Measurements from ENCODE around the gene EFHC1.

GRCh38 chr6:52374247-52374646, 45.9 kb upstream of the EFHC1 start:
- TF ChIP-seq, protein P1, sequence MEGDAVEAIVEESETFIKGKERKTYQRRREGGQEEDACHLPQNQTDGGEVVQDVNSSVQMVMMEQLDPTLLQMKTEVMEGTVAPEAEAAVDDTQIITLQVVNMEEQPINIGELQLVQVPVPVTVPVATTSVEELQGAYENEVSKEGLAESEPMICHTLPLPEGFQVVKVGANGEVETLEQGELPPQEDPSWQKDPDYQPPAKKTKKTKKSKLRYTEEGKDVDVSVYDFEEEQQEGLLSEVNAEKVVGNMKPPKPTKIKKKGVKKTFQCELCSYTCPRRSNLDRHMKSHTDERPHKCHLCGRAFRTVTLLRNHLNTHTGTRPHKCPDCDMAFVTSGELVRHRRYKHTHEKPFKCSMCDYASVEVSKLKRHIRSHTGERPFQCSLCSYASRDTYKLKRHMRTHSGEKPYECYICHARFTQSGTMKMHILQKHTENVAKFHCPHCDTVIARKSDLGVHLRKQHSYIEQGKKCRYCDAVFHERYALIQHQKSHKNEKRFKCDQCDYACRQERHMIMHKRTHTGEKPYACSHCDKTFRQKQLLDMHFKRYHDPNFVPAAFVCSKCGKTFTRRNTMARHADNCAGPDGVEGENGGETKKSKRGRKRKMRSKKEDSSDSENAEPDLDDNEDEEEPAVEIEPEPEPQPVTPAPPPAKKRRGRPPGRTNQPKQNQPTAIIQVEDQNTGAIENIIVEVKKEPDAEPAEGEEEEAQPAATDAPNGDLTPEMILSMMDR (conservative IDR thresholded peaks at IDR 0.05; ENCODE audit: low read length) = no peak
- no peak for TF ChIP-seq EZH2phosphoT487 (IDR thresholded peaks at IDR 0.05; ENCODE audit: borderline replicate concordance, low read depth, low read length)
